Measurements from ENCODE around the gene MMP24OS.
"Not testable (repeated sequence)": the region's sequence is repeated elsewhere in the genome, so short reads cannot be mapped to it uniquely, and the experiment has no call there.

Gene MMP24OS

DNA sequence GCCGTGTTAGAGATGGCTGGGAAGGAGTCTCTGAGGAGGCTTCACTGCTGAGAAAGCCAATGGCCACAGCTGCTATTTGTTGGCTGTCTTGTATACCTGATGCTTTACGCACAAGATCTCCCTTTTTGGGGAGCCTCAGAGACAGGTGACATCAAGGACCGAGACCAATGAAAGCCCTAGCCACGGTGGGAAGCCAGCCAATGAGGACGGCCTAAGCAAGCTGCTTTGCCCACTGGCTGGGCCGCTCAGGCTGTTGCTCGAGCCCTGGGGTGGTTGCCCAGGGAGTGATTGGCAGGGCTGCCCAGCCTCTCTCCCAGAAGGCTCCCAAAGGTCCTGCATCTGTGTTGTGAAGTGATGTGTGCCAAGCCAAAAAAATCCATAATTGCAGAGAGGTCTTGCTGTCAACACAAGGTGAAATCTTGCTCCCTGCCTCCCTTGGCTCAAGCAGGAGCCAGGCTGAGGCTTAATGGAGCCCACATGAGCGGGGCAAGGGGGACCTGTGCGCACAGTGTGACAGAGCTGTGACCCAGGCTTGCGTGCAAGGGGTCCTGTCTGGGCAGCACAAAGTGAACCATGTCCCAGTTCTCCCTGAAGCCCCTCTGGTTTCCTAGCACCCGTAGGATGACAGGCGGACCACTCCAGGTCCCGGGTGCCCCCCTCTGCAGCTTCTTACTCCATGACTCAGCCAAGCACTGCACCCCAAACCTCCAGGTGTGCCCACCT lies 4.3 kb downstream of the MMP24OS start:
- no peak for DNase-seq

DNA sequence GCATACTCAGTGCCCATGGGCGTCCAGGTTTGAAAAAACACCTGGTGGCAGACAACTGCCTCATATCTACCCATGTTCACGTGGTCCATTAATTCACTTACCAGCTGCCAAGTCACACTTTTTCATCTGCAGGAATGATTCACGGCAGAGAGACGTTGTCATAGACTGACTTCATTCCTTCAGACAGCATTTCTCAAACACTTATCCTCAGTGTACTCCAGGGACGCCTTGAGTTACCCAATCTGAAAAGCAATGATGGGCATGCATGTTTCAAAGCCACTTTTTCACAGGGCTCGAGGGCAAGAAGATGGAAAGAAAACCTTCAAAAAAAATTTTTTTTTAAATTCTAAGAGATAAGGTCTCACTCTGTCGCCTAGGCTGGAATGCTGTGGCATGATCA lies 6.0 kb downstream of the MMP24OS start:
- DNase-seq, result peak; percentile 51

DNA sequence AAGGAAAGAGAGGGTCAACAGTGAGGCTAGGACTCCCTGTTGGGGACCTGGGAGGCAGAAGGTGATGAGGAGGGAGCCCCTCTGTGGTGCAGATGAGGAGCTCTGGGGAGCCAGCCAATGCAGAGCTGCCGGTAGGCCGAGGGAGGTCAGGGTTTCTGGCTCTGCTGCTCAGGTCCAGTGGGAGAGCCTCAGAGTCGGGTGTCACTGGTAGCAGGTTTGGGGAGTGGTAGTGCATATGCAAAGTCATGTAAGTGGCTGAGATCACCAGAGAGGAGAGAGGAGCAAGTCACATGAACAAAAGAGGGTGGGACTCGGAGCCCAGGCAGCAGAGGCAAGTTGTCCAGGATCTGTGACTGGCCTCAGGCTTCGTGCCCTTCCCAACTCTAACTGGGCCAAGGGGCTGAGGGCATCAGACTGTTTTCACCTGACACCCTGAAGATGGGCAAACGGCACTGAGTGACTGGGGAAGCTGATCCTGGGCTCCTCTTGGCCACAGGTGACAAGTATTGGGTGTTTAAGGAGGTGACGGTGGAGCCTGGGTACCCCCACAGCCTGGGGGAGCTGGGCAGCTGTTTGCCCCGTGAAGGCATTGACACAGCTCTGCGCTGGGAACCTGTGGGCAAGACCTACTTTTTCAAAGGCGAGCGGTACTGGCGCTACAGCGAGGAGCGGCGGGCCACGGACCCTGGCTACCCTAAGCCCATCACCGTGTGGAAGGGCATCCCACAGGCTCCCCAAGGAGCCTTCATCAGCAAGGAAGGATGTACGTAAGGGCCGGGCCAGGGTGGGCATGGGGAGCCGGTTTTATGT lies 6.6 kb downstream of the MMP24OS start:
- DNase-seq, result no peak

DNA sequence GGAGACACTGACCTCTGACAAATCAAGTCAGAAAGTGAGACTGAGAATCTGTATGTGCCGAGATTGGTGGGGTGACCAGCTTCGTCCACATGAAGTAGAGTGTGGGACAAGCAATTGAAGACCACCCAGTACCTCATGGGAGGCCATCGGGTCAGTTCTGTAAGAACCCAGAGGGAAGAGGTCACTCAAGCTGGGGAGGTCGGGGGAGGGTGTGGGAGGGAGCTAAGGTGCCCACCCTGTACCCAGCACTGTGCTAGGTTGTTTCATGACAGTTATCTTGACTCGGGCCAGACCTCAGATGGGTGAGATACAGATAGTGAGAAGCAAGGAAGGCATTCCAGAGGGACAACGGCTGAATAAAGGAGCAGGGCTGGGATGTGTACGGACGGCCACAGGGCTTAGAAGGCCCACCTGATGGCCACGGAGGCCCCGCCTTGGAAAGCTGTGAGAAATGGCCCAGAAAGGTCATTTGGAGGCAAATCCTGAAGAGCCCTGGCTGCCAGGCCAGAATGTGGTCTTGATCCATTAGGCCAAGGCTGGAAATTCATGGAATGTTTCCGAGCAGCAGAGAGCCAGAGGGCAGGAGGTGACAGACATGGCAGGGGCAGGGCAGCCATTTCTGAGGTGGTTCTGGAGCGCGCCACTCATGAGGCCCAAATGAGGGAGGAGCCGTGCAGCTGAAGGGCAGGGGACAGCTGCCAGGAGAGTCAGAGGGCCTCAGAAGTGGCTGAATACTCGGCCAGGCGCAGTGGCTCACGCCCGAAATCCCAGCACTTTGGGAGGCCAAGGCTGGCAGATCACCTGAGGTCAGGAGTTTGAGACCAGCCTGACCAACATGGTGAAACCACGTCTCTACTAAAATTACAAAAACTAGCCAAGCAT lies 7.7 kb downstream of the MMP24OS start:
- no peak for DNase-seq

DNA sequence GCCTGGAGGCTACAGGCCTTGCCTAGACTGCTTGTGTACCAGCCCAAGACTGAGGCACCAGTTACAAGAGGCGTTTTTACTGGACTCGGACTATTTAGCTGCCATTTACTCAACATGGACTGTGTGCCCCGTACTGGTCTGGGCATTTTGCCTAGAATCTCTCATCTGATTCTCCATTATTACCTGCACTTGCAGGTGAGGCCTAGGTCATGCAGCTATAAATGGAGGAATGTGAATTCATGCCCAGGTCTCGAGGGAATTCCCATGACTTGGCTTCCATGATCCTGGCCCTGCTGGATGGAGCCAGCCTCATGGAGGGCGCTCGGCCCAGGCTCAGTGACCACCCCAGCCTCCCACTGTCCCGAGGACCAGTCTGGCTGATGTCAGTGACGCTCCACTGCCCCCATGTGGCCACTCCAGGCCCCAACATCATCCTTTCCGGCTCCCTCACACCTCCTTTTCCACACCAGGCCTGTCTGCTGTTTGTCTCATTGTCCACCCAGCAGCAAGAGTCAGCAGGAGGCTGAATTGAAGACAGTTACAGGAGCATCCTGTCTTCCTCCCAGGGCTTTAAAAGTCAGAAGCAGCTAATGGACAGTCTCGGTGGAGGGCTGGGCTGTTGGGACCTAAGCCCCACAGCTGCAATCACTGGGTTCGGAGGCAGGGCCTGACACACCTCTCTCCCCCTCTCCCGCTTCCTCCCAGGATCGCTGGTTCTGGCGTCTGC lies 8.7 kb downstream of the MMP24OS start:
- DNase-seq, result peak; percentile 59

DNA sequence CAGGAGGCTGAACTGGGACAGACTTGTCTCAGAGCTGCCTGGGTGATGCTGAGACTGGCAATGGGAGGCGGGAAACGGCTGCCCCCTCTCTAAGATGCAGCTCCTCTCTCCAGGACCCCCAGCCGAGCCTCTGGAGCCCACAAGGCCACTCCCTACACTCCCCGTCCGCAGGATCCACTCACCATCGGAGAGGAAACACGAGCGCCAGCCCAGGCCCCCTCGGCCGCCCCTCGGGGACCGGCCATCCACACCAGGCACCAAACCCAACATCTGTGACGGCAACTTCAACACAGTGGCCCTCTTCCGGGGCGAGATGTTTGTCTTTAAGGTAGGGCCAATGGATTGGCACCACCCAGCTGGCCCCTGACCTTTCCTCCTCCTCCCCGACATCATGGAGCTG lies 10.8 kb downstream of the MMP24OS start:
- DNase-seq, result no peak

DNA sequence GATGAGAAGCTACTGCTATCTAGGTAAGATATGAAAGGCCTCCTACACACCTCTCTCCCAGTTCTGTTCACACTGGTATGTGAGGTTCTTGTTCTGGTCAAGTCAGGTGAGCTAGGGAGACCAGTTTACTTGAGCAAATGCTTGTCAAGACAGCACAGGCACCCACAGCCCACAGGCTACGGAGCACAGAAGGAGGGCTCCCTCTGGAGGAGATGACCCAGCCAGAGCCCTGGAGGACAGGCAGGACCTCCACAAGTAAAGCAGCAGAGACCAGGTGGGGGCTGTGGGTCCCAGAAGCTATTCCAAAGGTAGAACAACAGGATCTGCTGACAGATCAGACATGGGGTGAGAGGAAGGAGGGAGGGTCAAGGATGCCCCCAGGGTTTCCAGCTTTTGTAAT lies 13.2 kb downstream of the MMP24OS start:
- DNase-seq, result peak; percentile 21

DNA sequence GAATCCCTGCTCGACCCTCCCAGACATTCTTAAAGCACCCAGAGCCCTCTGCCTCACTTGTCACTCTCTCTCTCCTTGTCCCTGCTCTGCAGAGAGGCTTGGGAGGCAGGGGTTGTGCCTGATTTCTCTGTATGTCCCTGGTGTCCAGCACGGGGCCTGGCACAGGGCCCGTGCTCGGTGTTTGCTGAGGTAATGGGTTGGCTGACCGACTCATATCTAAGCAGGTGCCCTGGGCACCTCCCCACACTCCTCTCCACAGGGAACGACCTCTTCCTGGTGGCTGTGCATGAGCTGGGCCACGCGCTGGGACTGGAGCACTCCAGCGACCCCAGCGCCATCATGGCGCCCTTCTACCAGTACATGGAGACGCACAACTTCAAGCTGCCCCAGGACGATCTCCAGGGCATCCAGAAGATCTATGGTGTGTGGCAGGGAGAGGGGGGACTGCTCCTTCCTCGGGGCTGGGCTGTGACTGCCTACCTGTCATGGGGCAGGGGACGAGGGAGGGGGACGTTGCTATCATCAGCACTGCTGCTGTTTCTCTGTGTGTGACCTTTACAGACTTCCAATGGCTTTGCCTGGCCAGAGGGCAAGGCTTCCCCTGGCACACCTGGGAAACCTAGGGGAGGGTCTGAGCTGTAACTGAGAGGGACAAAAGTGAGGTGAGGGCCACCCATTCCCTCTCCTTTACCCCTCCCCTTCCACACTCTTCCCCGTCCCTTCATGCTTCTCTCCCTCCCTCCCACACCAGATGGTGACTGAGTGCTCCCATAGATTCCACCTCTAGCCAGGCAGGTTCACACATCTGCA lies 14.2 kb downstream of the MMP24OS start:
- no peak for DNase-seq

DNA sequence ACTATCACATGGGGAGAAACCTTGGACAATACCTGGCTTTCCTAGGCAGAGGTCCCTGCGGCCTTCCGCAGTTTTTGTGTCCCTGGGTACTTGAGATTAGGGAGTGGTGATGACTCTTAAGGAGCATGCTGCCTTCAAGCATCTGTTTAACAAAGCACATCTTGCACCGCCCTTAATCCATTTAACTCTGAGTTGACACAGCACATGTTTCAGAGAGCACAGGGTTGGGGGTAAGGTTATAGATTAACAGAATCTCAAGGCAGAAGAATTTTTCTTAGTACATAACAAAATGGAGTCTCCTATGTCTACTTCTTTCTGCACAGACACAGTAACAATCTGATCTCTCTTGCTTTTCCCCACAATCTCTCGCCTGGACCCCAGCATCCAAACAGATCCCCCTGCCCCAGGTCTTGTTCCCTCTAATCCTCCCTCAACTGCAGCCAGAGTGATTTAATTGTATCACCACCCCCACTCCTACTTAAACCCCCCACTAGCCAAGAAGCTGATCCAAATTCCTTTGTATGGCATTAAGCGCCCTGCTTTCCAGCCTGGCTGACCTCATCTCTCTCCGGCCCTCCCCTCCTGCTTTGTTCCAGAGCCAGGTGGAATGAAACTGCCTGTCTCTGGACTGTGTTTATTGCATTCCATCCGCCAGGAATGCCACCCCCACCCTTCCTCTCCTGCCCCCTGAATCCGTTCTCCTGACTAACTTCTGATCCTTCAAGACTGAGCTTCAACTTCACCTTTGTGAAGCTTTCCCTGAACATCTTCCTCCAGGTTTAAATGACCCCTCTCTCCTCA lies 15.0 kb downstream of the MMP24OS start:
- peak; percentile 77 for DNase-seq

DNA sequence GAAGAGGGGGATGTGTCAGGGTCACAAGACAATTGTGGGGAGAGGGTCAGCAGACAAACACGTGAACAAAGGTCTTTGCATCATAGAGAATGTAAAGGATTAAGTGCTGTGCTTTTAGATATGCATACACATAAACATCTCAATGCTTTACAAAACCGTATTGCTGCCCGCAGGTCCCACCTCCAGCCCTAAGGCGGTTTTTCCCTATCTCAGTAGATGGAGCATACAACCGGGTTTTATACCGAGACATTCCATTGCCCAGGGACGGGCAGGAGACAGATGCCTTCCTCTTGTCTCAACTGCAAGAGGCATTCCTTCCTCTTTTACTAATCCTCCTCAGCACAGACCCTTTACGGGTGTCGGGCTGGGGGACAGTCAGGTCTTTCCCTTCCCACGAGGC lies 15.6 kb downstream of the MMP24OS start:
- not testable (repeated sequence) for DNase-seq

DNA sequence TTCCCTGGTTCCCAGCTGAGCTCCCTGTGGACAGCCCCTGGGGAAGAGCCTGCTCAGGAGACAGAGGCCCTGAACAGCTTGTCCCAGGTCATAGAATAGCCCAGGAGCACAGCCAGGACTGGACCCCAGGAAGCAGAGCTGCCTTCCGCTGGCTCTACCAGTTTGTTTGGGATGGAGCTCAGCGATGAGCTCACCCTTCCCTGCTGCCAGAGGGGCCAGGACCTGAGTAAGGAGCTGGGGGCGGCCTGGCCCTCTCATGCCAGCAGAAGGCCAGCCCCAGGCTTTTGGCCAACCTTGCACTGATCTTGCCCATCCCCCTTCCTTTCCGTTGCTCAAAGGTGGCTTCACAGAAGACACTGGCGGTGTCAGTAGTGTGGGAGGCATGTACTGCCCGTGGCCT lies 17.5 kb downstream of the MMP24OS start:
- no peak for DNase-seq

DNA sequence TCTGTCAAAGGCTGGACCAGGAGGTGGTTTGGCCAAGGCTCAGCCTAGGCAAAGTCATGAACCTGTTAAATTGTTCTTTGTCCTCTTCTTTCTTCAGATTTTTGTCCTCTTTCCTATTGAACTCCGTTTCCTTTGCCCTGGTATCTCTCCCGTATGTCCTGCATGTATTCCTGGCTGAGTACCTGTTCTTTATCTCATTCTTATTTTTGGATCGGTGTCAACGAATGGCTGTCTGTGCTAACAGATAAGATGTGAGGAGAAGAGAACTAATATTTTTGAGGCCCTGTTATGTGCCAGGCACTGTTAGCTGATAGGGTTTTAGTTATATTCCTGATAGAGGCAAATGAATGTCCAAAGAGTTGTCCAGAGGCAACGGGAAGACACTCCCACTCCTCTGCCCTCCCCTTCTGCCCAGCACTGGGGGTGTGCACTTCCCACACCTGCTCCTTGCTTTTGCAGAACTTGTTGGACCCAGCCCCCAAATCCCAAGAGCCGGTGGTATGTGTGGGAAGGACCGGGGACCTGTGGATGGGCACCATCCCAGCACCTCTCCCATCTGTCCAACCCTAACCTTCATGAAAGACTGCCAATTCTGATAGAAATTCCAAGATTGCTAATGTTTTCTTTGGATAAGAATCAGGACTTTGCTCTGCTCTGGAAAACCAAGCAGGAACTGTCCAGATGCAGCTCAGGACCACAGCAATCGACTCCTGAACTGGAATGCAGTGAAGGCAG lies 20.6 kb downstream of the MMP24OS start:
- DNase-seq, result peak; percentile 49

DNA sequence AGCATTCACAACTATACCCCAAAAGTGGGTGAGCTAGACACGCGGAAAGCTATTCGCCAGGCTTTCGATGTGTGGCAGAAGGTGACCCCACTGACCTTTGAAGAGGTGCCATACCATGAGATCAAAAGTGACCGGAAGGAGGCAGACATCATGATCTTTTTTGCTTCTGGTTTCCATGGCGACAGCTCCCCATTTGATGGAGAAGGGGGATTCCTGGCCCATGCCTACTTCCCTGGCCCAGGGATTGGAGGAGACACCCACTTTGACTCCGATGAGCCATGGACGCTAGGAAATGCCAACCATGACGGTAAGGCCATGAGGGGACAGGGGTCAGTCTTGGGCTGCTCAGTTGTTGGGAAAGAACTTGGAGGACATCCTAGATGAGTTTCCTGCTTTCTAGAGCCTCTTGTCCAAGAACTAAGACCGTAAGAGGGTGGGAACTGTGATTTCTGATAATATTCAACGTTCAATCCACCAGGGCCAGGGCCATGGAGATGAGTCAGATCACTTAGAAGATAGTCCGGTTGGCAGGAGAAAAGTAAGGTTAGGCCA lies 23.4 kb downstream of the MMP24OS start:
- no peak for DNase-seq

DNA sequence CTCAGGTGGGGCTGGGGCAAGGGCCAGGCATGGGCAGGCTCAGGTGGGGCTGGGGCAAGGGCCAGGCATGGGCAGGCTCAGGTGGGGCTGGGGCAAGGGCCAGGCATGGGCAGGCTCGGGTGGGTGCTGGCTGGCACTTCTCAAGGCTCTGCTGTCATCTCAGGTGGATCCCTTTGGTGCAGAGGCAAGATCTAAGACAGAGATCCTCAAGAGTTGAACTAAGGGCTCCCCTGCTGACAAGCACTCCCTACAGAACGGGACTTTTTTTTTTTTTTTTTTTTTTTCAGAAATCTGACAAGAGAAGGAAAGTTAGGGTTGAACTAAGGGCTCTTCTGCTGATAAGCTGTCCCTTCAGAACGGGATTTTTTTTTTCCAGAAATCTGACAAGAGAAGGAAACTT lies 24.9 kb downstream of the MMP24OS start:
- no peak for DNase-seq

DNA sequence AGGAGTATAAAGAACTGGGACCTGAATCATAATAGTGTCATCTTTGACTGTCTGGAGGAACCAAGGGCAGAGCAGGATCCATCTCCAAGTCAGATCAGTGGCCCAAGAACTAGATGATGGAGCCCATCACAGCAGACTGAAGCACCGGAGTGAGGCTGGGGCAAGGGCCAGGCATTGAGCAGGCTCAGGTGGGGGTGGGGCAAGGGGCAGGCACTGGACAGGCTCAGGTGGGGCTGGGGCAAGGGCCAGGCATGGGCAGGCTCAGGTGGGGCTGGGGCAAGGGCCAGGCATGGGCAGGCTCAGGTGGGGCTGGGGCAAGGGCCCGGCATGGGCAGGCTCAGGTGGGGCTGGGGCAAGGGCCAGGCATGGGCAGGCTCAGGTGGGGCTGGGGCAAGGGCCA lies 25.3 kb downstream of the MMP24OS start:
- DNase-seq, result not testable (repeated sequence)

DNA sequence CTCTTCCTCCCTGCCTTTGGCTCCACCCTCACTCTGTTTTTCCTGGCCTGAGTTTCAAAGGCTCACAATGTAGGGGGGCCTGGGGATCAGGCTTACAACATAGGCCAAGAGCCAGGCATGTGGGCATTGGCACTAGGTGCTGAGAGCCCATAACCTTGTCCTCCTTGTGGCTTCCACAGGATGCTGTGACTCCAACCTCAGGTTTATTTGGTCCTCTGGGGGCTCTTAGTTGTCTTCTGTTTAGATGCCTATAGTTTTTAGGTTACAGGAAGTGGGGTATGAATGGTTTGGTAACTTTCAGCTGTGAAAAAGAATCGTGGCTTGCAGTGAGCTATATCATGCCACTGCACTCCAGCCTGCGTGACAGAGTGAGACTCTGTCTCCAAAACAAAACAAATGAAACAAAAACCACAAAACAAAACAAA lies 25.9 kb downstream of the MMP24OS start:
- DNase-seq, result no peak

DNA sequence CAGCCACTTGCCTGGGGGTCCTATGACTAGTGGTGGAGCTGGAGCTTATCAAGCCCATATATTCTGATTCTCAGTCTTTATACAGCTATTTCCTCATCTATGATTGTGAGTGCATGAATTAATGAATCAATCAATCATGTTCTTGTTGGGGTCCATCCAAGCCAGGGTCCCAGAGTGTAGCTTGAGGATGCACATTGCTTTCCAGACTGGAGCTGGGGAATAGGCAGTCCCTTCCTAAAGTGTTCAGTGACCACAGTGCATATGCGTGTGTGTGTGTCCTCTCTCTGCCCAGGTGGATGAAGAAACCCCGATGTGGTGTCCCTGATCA lies 26.3 kb downstream of the MMP24OS start:
- no peak for DNase-seq

DNA sequence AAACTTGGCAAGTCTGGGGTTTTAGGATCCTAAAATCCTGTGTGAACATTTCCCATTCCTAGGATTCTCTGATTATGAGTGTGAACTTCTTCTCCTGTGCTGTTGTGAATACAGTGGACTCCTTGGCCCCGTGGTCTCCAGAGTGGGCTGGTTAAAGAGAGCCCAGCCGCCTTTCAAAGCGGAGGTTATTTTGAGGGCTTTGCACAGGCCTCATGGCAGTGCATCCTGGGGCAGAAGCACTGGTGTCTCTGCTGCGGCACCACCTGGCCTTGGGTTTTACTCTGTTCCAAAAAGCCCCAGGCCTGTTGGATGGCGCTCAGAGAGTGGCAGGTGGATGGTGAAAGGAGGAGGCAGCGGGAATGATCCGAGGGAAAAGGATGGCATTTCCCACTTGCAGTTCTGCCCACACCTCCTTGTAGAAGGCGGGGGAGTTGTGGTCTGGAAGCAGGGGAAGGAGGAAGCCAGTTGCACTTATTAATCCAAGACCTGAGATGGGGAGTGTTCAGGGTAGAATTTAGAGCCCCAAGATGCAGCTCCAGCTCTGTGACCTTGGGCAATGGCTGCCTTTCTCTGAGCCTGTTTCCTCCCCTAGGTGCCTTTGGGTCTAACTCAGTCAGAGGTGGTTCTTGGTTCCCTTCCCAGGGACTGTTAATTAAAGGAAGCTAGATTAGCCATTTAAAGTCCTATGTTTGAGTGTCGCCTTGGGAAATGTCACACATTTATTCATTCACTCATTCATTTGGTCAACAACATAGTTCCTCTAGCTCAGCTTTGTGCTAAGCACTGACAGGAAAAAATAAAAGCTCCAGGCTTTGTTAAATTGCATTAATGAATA lies 29.1 kb downstream of the MMP24OS start:
- DNase-seq, result peak; percentile 39

DNA sequence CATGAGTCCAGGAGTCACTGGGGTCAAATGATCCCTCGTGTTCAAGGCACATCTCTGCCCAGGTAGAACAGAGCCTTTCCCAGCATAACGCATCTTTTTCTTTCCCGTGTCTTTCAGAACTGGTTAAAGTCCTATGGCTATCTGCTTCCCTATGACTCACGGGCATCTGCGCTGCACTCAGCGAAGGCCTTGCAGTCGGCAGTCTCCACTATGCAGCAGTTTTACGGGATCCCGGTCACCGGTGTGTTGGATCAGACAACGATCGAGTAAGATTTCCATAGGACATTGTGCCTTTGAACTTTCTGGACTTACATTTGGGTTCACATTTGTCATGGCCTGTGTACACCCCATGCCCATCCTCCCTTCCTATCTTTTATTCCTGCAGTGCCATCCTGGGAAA lies 31.2 kb downstream of the MMP24OS start:
- DNase-seq, result no peak

Measured in fibroblast of skin of right biceps (primary cell).